ENCODE measurements around the gene ZNF83. TPM values are rescaled to one million over a fixed set of nuclear protein-coding genes. Genes with fewer than 3 reads are reported as not detected.

ZNF83 gene
- total and polyA plus RNA-seq, 2 of the 4 experiments (the other 2 are of a cell fraction) = 32.9 to 36.9 TPM

- Histone ChIP-seq H3K9me1 (ENCODE audit: insufficient read depth, low read length) (peaks cover 7% of the 10 kb centered on the region; the same call in 1 of the 2 replicates), H4K91ac (ENCODE audit: insufficient read depth, low read depth, low read length) (no peak overlapping the region), H3K27me3 (ENCODE audit: control insufficient read depth, insufficient read depth, low read length) (no peaks in the 10 kb centered on the region), H3K27ac (ENCODE audit: insufficient read depth, low read length) (no peak overlapping the region), H3K9me3 (ENCODE audit: control insufficient read depth, insufficient read depth, low read length) (no peaks in the 10 kb centered on the region), H3K4ac (ENCODE audit: low read depth, low read length) (no peak overlapping the region), H4K8ac (ENCODE audit: low read depth in 2 of 2, low read length in 2 of 2) (no peak overlapping the region), H2AFZ (replicated peaks; ENCODE audit: low read length, poor library complexity) (no peak overlapping the region), H3K56ac (ENCODE audit: extremely low read depth, insufficient read depth, low read length) (no peak overlapping the region), H2BK15ac (ENCODE audit: low read depth, low read length) (no peak overlapping the region), H3K79me1 (ENCODE audit: low read depth in 1 of 2, low read length in 2 of 2) (peaks cover 23 to 66% of the 10 kb centered on the region in 2 experiments), H3K4me3 (ENCODE audit: insufficient read depth, low read depth, low read length) (no peak overlapping the region), H2BK120ac (ENCODE audit: low read depth, low read length) (no peak overlapping the region), H3K9ac (ENCODE audit: low read depth, low read length) (no peak overlapping the region), H4K20me1 (ENCODE audit: insufficient read depth, low read length) (peaks cover 11% of the 10 kb centered on the region; the same call in 1 of the 2 replicates), H3K4me2 (ENCODE audit: low read depth, low read length) (no peak overlapping the region), H2BK5ac (ENCODE audit: low read depth, low read length, poor library complexity, severe bottlenecking) (no peak overlapping the region), H2AK5ac (ENCODE audit: low read depth, low read length) (peak overlapping the region; percentile 1; the same call in 1 of the 2 replicates), H2AK9ac (replicated peaks; ENCODE audit: low read depth, low read length, poor library complexity) (no peak overlapping the region), H3K4me1 (ENCODE audit: control insufficient read depth, insufficient read depth, low read length) (peaks cover 8% of the 10 kb centered on the region), H3K14ac (replicated peaks; ENCODE audit: low read depth, low read length) (no peak overlapping the region), H3K23ac (ENCODE audit: low read depth, low read length) (no peak overlapping the region), H3K18ac (ENCODE audit: low read depth, low read length) (no peak overlapping the region), H4K5ac (ENCODE audit: low read depth, low read length) (no peak overlapping the region), H3K36me3 (ENCODE audit: control insufficient read depth, insufficient read depth, low read length) (peaks cover 17% of the 10 kb centered on the region), H2BK20ac (ENCODE audit: low read depth, low read length) (no peak overlapping the region)
- 69% methylated on average over 3 of the region's 5 CpGs; no CpG with 5 or more reads in 1 of the 2 experiments for WGBS, 2 experiments (ENCODE audit: extremely low coverage in 2 of 2, insufficient read length in 1 of 2)
- ATAC-seq (ENCODE audit: low read depth) (no peak), DNase-seq (no peak)
- ChIA-PET POLR2A (ENCODE audit: unreplicated experiment) (no interaction called here), CTCF (interaction anchor here (0.7 kb wide), 1 partner anchor 14 kb away, joined by 4 read pairs; no protein-coding TSS in a partner anchor)
- dilution Hi-C loops (cut with HindIII; ENCODE audit: low sequenced_read_pairs, unreplicated experiment) = no loop called here
- TF ChIP-seq ELK1 (IDR thresholded peaks at IDR 0.05; ENCODE audit: borderline replicate concordance, low read depth, low read length) (no peak), NFE2L2 (IDR thresholded peaks at IDR 0.05; ENCODE audit: low read depth, low read length) (no peak), SMC3 (IDR thresholded peaks at IDR 0.05; ENCODE audit: low read depth, low read length) (no peak), RFX5 (IDR thresholded peaks at IDR 0.05; ENCODE audit: low read depth, low read length) (no peak), MAFK (IDR thresholded peaks at IDR 0.05; ENCODE audit: low read depth, low read length) (no peak), MAZ (IDR thresholded peaks at IDR 0.05; ENCODE audit: borderline replicate concordance, low read depth, low read length) (no peak), MXI1 (IDR thresholded peaks at IDR 0.05; ENCODE audit: borderline replicate concordance, low read depth, low read length) (no peak), USF2 (IDR thresholded peaks at IDR 0.05; ENCODE audit: low read depth, low read length) (no peak), RAD21 (IDR thresholded peaks at IDR 0.05; ENCODE audit: low read length) (no peak), FOS (IDR thresholded peaks at IDR 0.05; ENCODE audit: low read depth, low read length) (no peak), RCOR1 (IDR thresholded peaks at IDR 0.05; ENCODE audit: insufficient replicate concordance, low read length) (no peak), CHD1 (IDR thresholded peaks at IDR 0.05; ENCODE audit: low read depth, low read length) (no peak)
- in situ Hi-C loops (cut with MboI; ENCODE audit: low sequenced_read_pairs) = no loop called here
- BruUV-seq (replicated peaks) = no TSS peak
- intact Hi-C loops (cut with micrococcal nuclease) = no loop called here
Measured at GRCh38 chr19:52664461-52664860, 26.3 kb upstream of the ZNF83 start.
